Esophagus mucosa (tissue), 1 donor: ENCODE results near the gene PHB1. TPM values are rescaled to one million over a fixed set of nuclear protein-coding genes. Genes with fewer than 3 reads are reported as not detected.

Source experiments
- total RNA-seq: library from RNA; stranded (reverse); gene quantifications from one replicate; pipeline ENCODE4 v1.2.4, GENCODE V29; 2023
- donor health status: DM: yes; HTN: yes; CAD: no.

PHB1 gene
- total RNA-seq, 1 donor from 2014 or later: 141 TPM

Other genes with a start within 250 kb of the PHB1 start
- 0.28 TPM for gene GNGT2, start 204.3 kb downstream of the PHB1 start, total RNA-seq
- 2.7 TPM for gene ABI3, start 204.2 kb downstream of the PHB1 start, total RNA-seq
- 0.20 TPM for gene PHOSPHO1, start 184.1 kb downstream of the PHB1 start, total RNA-seq
- gene ZNF652, start 52.6 kb downstream of the PHB1 start, total RNA-seq: 10.9 TPM
- 6.5 TPM for gene NGFR, start 80.4 kb upstream of the PHB1 start, total RNA-seq
- gene NXPH3, start 161.0 kb upstream of the PHB1 start, total RNA-seq: 0.16 TPM